ENCODE results near the gene PLPP7.
"Not testable (repeated sequence)": the region's sequence is repeated elsewhere in the genome, so short reads cannot be mapped to it uniquely, and the experiment has no call there.

PLPP7 gene

DNA sequence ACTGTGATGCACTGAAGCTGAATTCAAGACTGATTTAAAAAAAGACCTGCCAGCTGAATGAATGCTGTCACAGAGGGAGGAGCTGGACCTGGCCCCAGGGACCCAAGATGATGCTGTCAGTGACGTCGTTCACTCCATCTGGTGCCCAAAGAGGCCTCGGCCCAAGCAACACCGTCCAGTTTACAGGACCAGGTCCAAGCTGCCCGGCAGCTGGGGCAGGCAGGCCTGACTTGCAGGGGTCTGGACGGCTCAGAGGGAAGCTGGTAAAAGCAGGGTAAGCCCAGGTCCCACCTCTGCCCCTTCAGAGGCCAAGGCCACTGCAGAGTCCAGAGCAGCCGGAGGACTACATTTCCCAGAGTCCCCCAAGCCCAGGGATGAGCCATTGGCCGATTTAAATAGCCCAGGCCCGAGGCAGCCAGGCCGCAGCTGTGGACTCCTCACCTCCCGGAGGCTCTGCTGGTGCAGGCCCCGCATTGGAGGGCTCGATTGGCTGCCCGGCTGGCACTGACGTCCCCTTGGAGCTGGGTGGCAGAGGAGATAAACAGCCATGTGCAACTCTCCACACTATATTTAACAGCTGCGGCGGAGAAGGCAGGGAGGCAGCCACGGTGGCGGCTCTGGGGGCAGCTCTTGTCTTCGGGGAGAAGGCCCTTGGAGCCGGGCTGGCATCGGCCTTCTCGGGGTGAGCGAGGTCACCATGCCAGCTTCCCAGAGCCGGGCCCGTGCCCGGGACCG lies at the start of gene PLPP7:
PLPP7 (plus strand) TSS at position 423 of the 735 bp plus-strand sequence; CDS start at position 698, 275 bp downstream.
- no peak for DNase-seq
- in situ Hi-C loops (cut with HindIII; ENCODE audit: low pct_ligation_motif_present, low pct_unique_long_range_greater_than_20kb, low sequenced_read_pairs): no loop called here

DNA sequence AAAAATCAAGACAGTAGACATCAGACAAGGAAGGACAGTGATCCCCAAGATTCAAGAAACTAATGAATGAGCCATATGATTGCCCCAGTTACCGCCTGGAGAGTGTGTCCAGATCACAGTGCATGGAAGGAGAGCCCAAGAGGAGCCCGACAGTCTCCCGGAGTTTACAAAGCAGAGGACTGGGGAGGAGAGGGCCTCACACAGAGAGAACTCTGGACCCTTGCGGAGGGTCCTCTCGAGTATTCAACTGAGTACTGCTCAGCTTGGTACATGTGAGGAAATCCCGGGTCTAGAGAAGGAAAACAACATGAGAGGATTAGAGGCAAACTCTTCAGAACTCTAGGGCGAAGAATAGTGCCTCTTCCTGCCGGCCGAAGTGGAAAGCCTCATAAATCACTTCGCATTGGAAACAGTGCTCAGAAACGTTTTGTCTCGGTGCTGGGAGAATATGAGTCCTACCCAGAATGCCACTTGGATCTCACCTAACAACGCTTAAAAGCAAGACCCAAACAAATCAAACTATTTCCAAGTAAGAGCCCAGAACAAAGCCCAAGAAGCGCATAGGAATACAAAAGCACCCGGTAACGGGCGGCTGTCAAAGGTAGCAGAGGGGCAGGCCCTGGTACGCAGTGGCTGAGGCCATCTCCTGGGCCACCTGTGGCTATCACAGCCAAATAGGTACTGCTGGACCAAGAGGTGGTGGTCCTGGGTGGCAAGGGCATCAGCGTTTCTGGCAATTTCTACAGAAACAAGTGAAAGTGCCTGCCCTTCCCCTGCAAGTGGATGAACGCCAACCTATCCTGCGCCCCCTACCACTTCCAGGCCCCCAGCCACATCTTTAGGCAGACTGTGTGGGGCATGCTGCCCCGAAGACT lies 49.2 kb upstream of the PLPP7 start:
- DNase-seq: no peak
- in situ Hi-C loops (cut with HindIII; ENCODE audit: low pct_ligation_motif_present, low pct_unique_long_range_greater_than_20kb, low sequenced_read_pairs): no loop called here

DNA sequence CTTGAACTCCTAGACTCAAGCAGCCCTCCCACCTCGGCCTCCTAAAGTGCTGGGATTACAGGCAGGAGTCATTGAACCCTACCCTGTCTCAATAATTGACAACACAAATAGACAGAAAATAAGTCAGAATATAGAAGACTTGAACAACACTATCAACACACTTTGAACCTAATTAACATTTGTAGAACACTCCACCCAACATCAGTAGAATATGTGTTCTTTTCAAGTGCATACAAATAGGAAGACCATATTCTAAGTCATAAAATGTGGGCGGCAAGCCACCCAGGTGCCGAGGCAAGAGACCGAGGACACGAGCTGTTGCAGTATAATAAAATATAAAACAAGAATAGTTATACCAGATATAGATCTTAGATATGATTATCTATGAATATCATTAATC lies 45.2 kb upstream of the PLPP7 start:
- in situ Hi-C loops (cut with HindIII; ENCODE audit: low pct_ligation_motif_present, low pct_unique_long_range_greater_than_20kb, low sequenced_read_pairs); DNase-seq: not testable (repeated sequence)

DNA sequence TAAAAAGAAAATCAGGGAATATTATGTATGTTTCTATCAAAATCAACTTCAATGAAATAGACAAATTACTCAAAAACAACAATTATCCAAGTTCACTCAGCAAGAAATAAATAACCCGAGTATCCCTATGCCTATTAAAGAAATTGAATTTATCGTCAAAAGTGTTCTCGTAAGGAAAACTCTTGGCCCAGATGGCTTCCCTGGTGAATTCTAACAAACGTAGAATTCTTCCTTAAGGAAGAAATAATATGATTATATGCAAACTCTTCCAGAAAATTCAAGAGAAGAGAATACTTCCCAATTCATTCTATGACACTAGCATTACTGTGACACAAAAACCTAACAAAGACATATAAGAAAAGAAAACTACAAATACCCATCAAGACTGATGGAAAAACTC lies 42.9 kb upstream of the PLPP7 start:
- in situ Hi-C loops (cut with HindIII; ENCODE audit: low pct_ligation_motif_present, low pct_unique_long_range_greater_than_20kb, low sequenced_read_pairs): no loop called here
- no peak for DNase-seq

DNA sequence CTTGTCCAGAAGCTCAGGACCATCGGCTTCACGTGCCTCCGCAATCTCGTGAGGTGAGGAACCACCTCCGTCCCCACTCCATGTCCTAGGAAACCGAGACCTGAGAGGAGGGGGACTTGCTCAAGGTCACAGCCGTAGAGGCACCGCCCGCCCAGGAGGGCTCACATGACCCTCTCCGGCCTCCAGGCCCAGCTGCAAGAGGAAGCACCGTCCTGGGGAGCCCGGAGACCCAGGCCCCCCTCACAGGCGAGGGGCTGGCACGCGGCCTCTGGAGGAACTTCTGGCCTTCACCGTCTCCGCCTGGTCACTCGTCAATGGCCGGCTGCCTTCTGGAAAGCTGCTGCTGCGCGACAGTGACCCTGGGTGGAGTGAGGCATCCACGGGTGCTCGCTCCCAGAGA lies 37.4 kb upstream of the PLPP7 start:
- DNase-seq: no peak
- in situ Hi-C loops (cut with HindIII; ENCODE audit: low pct_ligation_motif_present, low pct_unique_long_range_greater_than_20kb, low sequenced_read_pairs): no loop called here

DNA sequence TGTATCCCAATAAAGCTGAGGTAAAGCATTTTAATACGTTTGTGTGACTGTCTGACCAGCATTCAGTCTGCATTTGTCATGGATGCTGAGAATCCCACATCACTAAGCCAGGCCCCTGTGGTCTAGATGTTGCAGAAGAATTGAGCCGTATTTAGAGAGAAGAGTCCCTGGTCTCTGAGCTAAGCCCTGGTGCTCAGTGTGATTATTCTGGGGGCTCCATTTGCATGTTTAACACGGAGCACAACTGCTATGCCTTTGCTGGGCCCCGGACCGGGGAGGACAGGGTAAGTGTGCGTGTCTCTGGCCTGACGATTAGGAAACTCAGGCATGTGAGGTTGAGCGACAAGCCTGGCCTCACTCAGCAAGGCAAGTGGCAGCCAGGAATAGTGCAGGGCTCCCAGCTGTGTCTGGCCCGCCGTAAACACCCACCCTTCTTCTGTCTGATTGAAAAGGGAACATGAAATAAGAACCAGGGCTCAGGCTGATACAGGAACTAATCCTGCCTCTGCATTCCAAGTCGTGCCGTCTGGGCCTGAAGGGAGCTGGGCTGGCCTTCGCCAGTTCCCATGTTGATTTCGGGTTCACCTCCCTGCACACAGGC lies 35.5 kb upstream of the PLPP7 start:
- in situ Hi-C loops (cut with HindIII; ENCODE audit: low pct_ligation_motif_present, low pct_unique_long_range_greater_than_20kb, low sequenced_read_pairs): no loop called here
- no peak for DNase-seq

DNA sequence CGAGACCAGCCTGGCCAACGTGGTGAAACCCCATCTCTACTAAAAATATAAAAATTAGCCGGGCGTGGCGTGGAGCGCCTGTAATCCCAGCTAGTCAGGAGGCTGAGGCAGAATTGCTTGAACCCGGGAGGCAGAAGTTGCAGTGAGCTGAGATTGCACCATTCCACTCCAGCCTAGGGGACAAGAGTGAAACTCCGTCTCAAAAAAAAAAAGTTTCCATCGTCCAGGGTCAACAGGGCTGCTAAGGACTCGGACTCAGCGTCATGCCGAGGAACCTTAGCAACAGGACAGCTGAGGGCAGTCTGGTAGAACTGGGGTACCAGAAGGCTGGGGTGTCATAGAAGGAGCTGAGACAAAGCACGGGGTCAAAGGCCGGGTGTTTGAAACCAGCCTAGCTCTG lies 34.9 kb upstream of the PLPP7 start:
- in situ Hi-C loops (cut with HindIII; ENCODE audit: low pct_ligation_motif_present, low pct_unique_long_range_greater_than_20kb, low sequenced_read_pairs): no loop called here

DNA sequence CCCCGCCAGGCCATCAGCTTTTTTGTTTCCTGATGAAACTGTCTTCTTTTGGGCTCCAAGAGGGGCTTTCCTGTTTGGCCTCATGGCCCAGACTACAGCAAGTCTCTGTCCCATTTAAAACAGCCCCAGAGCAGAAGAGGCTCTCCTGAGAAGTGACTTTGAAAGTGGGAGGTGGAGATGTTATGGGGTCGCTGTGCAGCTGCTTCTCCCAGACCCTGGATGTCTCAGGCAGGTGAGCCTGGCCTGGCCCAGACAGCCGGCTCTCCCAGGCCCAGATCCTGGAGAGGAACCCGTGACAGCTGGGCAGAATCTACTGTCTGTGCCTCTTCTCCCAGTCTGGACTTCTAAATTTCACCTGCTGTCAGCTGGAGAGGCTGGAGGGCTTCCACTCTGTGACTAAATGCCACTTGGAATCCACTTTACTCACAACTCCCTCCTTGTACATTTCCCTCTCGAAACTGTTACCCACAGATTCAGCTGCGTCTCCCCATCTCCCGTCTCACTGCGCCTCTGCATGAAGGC lies 33.8 kb upstream of the PLPP7 start:
- in situ Hi-C loops (cut with HindIII; ENCODE audit: low pct_ligation_motif_present, low pct_unique_long_range_greater_than_20kb, low sequenced_read_pairs): no loop called here
- no peak for DNase-seq

More for the DNA sequence above, 34.9 kb upstream of the PLPP7 start:
- DNase-seq: no peak

DNA sequence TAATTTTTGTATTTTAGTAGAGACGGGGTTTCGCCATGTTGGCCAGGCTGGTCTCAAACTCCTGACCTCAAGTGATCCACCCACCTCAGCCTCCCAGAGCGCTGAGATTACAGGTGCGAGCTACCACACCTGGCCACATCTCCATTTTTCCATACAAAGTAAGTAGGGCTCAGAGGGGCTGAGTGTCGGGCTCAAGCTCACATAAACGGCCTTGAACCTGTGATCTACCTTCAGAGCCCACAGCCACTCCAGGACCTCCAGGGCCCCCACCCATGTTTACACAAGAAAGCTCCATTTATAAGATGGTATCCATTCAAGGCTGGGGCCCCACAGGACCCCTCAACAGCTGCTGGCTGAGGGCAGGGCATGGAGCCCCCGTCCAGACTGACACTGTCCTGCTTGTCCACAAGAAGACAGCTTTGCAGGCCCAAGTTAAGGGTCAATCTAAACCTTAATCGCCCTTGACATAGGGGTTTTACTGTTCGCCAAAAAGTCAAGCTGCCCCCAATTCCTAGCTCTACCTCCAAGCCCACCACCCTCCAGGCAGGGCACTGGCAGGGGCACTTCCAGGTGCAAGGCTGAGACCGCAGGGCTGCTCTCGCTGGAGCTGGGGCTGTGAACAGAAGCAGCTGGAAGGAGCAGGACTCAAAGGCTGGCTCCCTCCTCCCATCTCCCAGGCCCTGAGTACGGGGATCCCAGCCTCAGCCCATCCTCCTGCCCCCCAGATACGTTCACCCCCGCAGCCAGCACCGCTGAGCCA lies 32.1 kb upstream of the PLPP7 start:
- no peak for DNase-seq
- in situ Hi-C loops (cut with HindIII; ENCODE audit: low pct_ligation_motif_present, low pct_unique_long_range_greater_than_20kb, low sequenced_read_pairs): no loop called here

DNA sequence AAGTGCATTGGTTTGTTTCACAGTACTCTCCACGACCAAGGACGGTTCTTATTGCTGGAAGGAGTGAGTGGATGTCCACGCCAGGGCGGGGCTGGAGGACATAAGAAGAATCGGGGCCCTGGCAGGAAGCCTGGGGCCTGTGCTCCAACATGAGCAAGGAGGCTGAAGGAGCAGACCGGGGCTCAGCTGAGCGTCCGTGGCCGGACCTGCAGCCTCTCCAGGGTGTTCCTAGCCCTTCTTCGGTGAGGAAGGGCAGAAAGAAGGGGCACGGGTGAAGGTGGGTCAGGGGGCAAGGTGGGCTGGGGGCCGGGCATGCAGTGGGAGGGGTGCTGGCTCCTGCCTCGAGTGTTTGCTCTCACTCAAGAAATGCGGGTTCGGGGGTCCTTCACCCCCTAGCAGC lies 31.3 kb upstream of the PLPP7 start:
- in situ Hi-C loops (cut with HindIII; ENCODE audit: low pct_ligation_motif_present, low pct_unique_long_range_greater_than_20kb, low sequenced_read_pairs): no loop called here

DNA sequence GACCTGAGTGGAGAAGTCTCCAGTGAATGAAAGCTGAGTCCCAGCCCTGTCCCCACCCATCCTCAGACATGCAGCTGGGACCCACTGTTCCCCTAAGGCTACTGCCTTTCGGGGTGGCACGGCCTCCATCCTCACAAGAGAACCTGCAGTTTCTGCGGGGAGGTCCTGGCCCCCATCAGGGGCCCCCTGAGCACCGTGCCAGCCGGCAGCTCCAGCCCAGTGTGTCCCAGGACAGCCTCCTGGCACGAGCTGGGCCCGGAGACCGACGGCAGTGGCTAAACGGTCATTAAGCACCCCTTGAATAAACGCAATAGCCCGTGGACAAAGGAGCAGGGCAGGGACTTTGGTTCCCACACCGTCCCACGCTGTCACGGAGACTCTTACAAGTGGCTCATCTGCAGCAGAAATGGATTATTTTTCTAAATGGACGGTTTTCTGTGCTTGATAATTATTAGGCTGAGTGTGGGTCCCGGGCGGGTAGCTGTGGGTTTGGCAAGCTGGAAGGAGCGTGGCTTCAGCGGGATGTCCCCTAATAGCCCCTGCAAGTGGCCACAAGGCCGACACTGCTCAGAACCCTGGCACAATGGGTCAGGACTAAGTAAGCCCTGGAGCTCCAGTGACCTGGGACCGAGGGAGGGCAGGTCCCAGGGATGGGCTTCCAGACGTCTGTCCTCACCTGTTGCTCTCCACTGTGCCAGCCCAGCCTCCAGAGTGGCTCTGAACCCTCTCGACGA lies 30.7 kb upstream of the PLPP7 start:
- in situ Hi-C loops (cut with HindIII; ENCODE audit: low pct_ligation_motif_present, low pct_unique_long_range_greater_than_20kb, low sequenced_read_pairs): no loop called here
- DNase-seq: no peak

More for the DNA sequence above, 31.3 kb upstream of the PLPP7 start:
- no peak for DNase-seq

DNA sequence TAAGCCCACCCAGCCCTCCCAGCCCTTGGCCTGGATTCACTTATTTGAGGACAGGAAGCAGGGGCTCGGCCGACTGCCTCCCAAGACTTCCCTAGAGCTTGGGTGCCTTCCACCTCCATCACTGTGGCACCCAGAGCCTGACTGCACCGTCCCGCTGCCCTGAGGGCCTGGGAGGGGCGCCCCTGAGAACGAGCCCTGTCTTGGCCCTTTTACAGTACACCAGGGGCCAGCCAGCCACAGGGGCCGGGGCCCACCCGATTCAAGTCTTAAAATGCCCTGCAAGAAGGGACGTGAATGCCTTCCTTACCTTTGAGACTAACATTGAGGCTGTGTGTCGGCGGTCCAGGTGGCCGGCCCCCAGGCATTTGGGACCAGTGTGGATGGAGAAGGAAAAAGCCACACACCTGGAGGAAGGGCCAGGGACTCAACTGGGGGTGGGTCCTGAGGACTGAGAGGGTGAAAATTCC lies 30.1 kb upstream of the PLPP7 start:
- DNase-seq: no peak
- in situ Hi-C loops (cut with HindIII; ENCODE audit: low pct_ligation_motif_present, low pct_unique_long_range_greater_than_20kb, low sequenced_read_pairs): no loop called here

DNA sequence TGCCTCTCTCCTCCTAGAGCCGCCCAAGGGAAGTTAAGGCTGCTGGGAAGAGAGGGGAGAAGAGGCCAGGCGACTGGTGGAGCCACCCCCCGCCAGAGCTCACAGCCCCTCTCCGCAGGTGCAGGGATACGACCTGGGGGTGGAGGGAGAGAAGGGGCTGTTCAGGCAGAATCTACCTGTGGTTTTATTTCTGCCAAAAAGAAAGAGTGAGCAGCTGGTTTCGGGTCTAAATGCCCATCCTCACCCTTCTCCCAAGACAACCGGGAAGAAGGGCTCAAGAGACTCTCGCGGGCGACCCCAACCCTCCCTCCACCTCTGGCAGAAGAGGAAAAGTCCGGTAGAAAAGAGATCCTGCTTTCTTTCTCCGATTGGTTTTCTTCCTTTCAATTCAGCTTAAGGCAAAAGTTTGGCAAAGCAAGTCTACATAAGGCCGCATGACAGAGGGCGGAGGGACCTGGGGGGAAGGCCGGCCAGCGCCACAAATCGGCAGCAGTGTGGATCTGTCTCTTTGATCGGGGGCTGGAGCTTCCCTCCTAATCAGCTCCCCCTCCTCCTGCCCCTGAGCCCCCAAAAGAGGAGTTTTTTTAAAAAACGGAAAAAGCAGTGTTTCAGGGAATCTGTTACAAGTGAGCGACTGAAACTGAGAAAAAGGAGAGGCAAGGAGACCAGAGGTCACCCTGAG lies 29.5 kb upstream of the PLPP7 start:
- no peak for DNase-seq
- in situ Hi-C loops (cut with HindIII; ENCODE audit: low pct_ligation_motif_present, low pct_unique_long_range_greater_than_20kb, low sequenced_read_pairs): no loop called here

DNA sequence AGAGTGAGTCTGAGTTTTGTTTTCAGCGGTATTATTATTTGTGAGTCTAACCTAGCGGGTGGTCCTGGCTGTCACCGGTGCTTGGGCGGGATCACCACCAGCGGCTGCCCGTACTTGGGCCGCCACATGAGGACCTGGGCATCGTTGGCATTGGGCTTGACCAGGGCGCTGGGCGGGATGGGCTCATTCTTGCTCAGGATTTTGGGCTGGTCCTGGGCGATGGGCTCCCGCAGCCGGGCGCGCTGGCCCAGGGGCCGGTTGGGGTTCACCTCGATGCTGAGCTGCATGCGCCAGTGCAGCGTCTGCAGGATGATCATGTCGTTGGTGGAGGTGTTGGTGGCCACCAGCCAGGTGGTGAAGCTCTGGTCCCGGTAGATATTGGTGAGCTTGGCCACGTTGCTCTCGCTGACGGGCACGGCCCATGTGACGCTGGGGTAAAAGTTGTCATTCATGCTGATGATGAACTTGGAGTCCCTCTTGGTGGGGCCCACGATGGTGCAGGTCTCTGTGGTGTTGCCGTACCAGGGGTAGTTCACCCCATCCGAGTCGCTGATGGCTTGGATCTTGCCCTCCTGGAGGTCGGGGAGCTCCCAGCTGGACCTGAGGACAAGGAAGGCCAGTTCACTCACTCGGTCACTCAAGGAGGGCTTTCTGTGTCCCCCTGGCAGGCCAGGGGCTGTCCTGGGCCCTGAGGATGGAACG lies 28.6 kb upstream of the PLPP7 start:
- DNase-seq: no peak
- in situ Hi-C loops (cut with HindIII; ENCODE audit: low pct_ligation_motif_present, low pct_unique_long_range_greater_than_20kb, low sequenced_read_pairs): no loop called here

DNA sequence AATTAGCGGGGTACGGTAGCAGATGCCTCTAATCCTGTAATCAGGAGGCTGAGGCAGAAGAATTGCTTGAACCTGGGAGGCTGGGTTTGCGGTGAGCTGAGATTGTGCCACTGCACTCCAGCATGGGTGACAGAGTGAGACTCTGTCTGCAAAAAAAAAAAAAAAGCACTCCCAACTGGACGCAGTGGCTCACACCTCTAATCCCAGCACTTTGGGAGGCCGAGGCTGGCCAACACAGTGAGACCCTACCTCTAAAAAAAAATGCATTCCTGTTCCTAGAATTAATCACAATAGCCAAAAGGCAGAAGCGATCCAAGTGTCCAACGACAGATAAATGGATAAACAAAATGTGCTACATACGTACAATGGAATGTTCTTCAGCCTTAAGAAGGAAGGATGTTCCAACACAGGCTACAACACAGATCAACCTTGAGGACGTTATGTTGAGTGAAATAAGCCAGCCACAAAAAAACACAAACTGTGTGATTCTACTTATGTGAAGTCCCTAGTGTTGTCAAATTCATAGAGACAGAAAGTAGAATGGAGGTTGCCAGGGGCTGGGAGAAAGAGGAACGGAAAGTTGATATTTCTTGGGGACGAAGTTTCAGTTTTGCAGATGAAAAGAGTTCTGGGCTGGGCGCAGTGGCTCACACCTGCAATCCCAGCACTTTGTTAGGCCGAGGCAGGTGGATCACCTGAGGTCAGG lies 27.0 kb upstream of the PLPP7 start:
- DNase-seq: no peak
- in situ Hi-C loops (cut with HindIII; ENCODE audit: low pct_ligation_motif_present, low pct_unique_long_range_greater_than_20kb, low sequenced_read_pairs): no loop called here

DNA sequence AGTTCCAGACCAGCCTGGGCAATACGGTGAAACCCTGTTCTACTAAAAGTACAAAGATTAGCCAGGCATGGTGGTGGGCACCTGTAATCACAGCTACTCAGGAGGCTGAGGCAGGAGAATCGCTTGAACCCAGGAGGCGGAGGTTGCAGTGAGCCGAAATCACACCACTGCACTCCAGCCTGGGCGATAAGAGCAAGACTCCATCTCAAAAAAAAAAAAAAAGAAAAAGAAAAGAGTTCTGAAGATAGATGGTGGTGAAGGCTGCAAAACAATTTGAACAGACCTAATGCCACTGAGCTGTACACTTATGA lies 26.5 kb upstream of the PLPP7 start:
- in situ Hi-C loops (cut with HindIII; ENCODE audit: low pct_ligation_motif_present, low pct_unique_long_range_greater_than_20kb, low sequenced_read_pairs); DNase-seq: not testable (repeated sequence)
